Occipital lobe (tissue), 2 donors: ENCODE results near the gene RAPGEF4. TPM values are rescaled to one million over a fixed set of nuclear protein-coding genes. Genes with fewer than 3 reads are reported as not detected.
"Not testable (repeated sequence)": the region's sequence is repeated elsewhere in the genome, so short reads cannot be mapped to it uniquely, and the experiment has no call there.

ENCODE experiments used
- DNase-seq: peaks from one replicate; lab custom pipeline; 2025; lab: John Stamatoyannopoulos, UW
- total RNA-seq: library from RNA; depleted of rRNA; stranded (reverse); fragments of >200 nt; gene quantifications from one replicate; pipeline ENCODE4 v1.2.3, GENCODE V29; 2014

The RAPGEF4 gene
- total RNA-seq, 1 donor from 2014 or later, result 23.4 TPM

DNA sequence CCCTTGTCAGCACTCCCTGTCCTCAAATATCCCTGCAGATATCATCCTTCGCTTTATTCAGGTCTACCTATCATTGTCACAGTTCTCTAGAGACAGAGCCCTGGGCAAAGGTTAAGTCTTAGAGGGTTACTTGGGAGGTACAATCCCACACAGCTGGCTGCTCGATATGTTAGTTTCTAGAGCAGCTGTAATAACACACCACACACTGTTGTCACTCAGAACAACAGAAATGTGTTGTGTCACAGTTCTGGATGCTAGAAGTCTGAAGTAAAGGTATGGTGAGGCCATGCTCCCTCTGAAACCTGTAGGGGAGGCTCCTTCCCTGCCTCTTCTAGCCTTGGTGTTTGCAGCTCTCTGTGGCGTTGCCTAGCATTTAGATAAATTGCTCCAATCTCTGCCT lies 9.9 kb upstream of the RAPGEF4 start:
- no peak for DNase-seq

GRCh38 chr2:172726172-172726735 lies 9.4 kb upstream of the RAPGEF4 start:
- no peak for DNase-seq

DNA sequence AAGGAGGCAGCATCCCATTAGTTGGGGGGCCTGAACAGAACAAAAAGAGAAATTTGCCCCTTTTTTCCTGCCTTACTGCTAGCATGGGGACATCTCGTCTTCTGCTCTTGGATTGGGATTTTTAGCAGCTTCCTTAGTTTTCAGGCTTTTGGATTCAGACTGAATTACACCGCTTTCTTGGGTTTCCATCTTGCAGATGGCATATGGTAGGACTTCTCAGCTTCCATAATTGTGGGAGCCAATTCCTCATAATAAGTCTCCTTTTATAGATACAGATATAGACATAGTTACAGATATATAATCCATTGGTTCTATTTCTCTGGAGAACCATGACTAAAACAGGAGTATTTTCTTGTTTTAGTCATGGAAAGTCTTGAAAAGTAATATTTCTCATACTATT lies 5.2 kb upstream of the RAPGEF4 start:
- DNase-seq, result no peak

- DNase-seq, result no peak
Observed at GRCh38 chr2:172734711-172735581, 699 bp upstream of the RAPGEF4 start.

DNA sequence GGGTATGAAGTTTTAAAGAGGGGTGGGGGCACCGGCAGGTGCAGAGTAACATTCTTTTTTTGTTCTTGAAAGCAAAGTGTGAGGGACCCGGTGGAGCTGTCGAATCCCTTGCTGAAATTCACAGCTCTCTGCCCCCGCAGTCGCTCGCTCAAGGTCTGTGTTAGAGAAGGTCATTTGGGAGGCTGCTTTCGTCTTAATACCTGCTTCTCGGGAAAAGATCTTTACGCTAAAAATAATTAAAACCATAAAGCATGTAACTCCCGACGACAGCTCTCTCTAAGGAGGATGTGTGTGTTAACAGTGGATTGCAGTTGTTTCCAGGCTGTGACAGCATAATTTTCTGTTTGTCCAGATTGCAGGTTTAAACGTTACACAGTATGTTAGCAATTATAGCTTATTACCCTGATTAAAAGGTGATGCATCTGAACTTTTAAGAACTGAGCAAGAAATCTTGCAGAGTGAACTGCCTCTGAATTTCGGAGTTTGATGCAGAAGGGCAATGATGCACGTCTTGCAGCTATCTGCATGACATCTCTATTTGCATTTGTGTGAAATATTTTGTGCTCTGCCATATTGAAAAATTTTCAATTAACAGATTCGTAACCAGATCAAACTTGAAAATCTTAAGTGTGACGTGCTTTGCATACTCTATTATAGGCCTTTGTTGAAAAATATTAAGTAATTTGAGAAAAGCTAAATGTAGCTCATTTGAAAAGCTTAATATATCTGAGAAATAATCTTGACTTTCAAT lies 954 bp downstream of the RAPGEF4 start:
- no peak for DNase-seq

DNA sequence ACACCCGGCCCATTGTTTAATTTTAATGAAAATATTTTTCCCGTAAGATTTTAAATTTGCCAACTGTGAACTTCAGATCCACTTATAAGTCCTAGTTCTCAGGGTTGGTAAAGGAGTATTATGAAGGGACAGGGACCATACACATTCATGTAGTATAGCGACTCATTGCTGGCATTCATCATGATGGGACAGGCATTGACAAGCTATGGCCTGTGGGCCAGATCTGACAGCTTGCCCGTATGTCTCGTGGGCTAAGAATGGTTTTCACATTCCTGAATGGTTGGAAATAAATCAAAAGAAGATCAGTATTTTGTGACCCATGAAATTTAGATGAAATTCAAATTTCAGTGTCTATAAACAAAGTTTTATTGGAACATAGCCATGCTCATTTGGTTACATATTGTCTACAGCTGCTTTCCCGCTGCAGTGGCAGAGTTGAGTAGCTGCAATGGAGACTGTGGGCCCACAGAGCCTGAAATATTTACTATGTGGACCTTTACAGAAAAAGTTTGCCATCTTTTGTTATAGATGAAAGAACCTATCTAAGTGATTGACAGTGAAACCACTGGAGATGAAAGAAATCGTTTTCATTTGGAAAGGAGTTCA lies 4.1 kb downstream of the RAPGEF4 start:
- no peak for DNase-seq

DNA sequence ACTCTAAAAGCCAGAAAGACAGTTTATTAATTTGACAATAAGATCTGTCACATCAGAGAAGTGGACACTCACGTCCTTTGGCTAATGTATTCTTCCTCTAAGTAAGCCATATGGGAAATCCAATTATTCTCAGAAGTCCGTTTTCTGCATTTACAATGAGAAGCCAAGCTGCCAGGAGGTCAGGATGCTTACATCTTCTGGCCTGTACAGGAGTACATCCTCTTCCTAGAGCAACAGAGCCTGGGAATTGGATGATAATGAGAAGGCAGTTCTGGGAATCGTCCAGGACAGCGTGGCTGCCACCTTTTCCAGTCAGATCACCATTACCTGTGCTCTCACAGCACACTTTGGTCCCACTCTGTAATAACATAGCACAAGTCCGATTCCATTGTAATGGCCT lies 5.2 kb downstream of the RAPGEF4 start:
- DNase-seq, result no peak

- DNase-seq, result no peak
Observed at GRCh38 chr2:172742931-172743540, 7.4 kb downstream of the RAPGEF4 start.

- no peak for DNase-seq
Observed at GRCh38 chr2:172743898-172744297, 8.3 kb downstream of the RAPGEF4 start.

- DNase-seq, result no peak
Observed at GRCh38 chr2:172745636-172746035, 10.0 kb downstream of the RAPGEF4 start.

DNA sequence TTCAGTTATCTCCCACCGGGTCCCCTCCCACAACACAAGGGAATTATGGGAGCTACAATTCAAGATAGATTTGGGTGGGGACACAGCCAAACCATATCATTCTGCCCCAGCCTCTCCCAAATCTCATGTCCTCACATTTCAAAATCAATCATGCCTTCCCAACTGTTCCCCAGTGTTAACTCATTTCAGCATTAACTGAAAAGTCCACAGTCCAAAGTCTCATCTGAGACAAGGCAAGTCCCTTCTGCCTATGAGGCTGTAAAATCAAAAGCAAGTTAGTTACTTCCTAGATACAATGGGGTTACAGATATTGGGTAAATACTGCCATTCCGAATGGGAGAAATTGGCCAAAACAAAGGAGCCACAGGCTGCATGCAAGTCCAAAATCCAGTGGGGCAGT lies 12.9 kb downstream of the RAPGEF4 start:
- not testable (repeated sequence) for DNase-seq

GRCh38 chr2:172749388-172749787 lies 13.7 kb downstream of the RAPGEF4 start:
- no peak for DNase-seq

DNA sequence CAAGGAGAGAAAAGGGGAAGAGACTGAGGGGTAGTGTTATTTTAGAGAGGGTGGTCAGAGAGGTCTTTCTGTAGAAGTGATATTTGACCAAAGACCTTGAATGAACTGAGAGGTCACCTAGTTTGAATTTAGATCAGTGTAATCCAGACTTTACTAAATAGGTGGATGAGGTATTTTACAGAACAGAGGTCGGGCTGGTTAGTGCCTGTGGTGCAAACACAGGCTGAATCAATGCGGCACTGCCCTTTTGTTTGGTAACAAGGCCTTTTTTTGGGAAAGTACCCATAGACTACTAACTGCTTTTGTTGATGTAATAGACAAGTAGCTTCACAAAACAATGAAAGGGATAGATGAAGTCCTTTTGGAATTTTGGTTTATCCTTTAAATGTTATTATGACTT lies 15.9 kb downstream of the RAPGEF4 start:
- DNase-seq, result no peak

GRCh38 chr2:172753610-172754009 lies 18.0 kb downstream of the RAPGEF4 start:
- DNase-seq, result no peak

- no peak for DNase-seq
Observed at GRCh38 chr2:172759441-172759840, 23.8 kb downstream of the RAPGEF4 start.

- DNase-seq, result no peak
Observed at GRCh38 chr2:172761306-172761705, 25.7 kb downstream of the RAPGEF4 start.

GRCh38 chr2:172762574-172762973 lies 26.9 kb downstream of the RAPGEF4 start:
- DNase-seq, result no peak

- DNase-seq, result no peak
Observed at GRCh38 chr2:172763079-172763478, 27.4 kb downstream of the RAPGEF4 start.

GRCh38 chr2:172765662-172766061 lies 30.0 kb downstream of the RAPGEF4 start:
- DNase-seq, result no peak

DNA sequence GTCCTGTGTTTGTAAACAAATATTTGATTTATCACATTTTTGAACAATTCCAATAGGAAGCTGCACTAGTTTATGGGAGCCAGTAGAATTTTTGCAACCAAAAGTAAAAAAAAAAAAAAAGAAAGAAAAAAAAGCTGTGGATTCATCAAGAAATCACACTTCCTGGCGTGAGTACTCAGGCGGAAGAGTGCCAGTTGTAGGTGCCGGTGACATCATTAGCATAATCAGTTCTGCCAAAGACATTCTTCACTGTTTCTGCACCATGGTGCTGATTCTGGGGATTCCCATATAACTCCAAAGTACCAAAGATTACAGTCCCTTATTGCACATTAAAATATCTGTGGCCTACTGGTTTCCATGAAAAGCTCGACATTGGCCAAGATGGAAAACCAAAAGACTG lies 32.8 kb downstream of the RAPGEF4 start:
- DNase-seq, result no peak

DNA sequence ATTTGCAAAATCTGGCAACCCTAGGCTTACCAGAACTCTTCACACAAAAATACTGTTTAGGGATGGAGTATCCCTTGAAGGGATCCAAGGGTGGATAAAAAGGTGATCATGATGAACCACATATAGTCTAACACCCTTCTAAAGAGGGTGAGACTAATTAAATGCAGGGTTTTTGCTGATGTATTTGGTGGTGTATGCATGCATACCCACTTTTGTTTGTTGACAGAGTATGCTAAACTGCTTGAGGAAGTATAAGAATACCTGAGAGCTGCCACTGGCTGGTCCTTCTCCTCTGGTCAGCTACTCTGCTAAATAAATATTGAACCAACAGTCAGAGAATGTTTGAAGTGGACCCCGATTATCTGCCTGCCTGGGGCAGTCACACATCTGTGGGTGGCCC lies 34.2 kb downstream of the RAPGEF4 start:
- DNase-seq, result no peak

- DNase-seq, result no peak
Observed at GRCh38 chr2:172770887-172771286, 35.2 kb downstream of the RAPGEF4 start.
